CD4-positive, alpha-beta memory T cell (primary cell): ENCODE results near the gene DNAAF8. TPM values are rescaled to one million over a fixed set of nuclear protein-coding genes. Genes with fewer than 3 reads are reported as not detected.

Experiments
- CTCF ChIA-PET: fragments of 350-600 bp; sonication (Branson Sonifier 250); formaldehyde crosslinking; loops from one replicate; lab custom pipeline; 2021; ENCODE audit warnings: inconsistent platforms; ENCODE audit not compliant: partially characterized antibody; lab: Charles Lee
- POLR2A ChIA-PET: fragments of 350-600 bp; sonication (Branson Sonifier 250); formaldehyde crosslinking; loops from one replicate; lab custom pipeline; 2021; ENCODE audit not compliant: partially characterized antibody; lab: Charles Lee
- DNase-seq, 5 donors: peaks; one replicate each; pipeline versions ENCODE4 v3.0.0 to v3.0.0-alpha.2; 2020 to 2022; ENCODE audit warnings: mixed read lengths in 1 of 5
- H3K27ac ChIP-seq: one replicate; pipeline ENCODE4 v1.7.0; 2013; ENCODE audit warnings: low read depth, low read length
- H3K27me3 ChIP-seq: 2 replicates; pipeline ENCODE4 v1.7.0; 2013; ENCODE audit warnings: mild to moderate bottlenecking, low read length, moderate library complexity; ENCODE audit not compliant: insufficient read depth
- H3K36me3 ChIP-seq: 2 replicates; pipeline ENCODE4 v1.7.0; 2013; ENCODE audit warnings: mild to moderate bottlenecking, low read length, moderate library complexity; ENCODE audit not compliant: insufficient read depth
- H3K4me1 ChIP-seq: 2 replicates; pipeline ENCODE4 v1.7.0; 2013; ENCODE audit warnings: mild to moderate bottlenecking, low read length, moderate library complexity; ENCODE audit not compliant: insufficient read depth
- H3K4me3 ChIP-seq, 2 donors: one replicate each; pipeline ENCODE4 v1.7.0; 2013; ENCODE audit warnings: low read length in 2 of 2, mild to moderate bottlenecking in 1 of 2
- H3K9me3 ChIP-seq, 2 donors: one replicate each; pipeline ENCODE4 v1.7.0; 2013; ENCODE audit warnings: low read length in 2 of 2, control low read depth in 1 of 2; ENCODE audit not compliant: control insufficient read depth in 1 of 2
- H3K27ac Mint-ChIP-seq, 7 donors: one replicate each; pipeline ENCODE4 v1.8.0; 2020 to 2021; ENCODE audit warnings: mixed read lengths in 7 of 7, mild to moderate bottlenecking in 6 of 7, inconsistent platforms in 3 of 7, moderate library complexity in 3 of 7
- H3K27me3 Mint-ChIP-seq, 2 donors: one replicate each; pipeline ENCODE4 v1.8.0; 2020 to 2021; ENCODE audit warnings: mixed read lengths in 2 of 2
- H3K36me3 Mint-ChIP-seq, 2 donors: one replicate each; pipeline ENCODE4 v1.8.0; 2020 to 2021; ENCODE audit warnings: mixed read lengths in 2 of 2, inconsistent platforms in 1 of 2, mild to moderate bottlenecking in 1 of 2
- H3K4me1 Mint-ChIP-seq, 4 donors: one replicate each; pipeline ENCODE4 v1.8.0; 2020 to 2021; ENCODE audit warnings: mixed read lengths in 4 of 4, mild to moderate bottlenecking in 1 of 4
- H3K4me3 Mint-ChIP-seq, 8 donors: one replicate each; pipeline ENCODE4 v1.8.0; 2020 to 2021; ENCODE audit warnings: mixed read lengths in 8 of 8, mild to moderate bottlenecking in 7 of 8, moderate library complexity in 6 of 8, inconsistent platforms in 3 of 8
- H3K9me3 Mint-ChIP-seq, 8 donors: one replicate each; pipeline ENCODE4 v1.8.0; 2020 to 2021; ENCODE audit warnings: mixed read lengths in 8 of 8, mild to moderate bottlenecking in 5 of 8, inconsistent platforms in 3 of 8, moderate library complexity in 1 of 8
- intact Hi-C: fragments of 100-400 bp; cut with micrococcal nuclease; formaldehyde crosslinking; loops from one replicate; pipeline ENCODE4 v1.15.1; 2023
- polyA plus RNA-seq, 2 donors: library from polyadenylated mRNA; unstranded; fragments of 300-500 nt; fragmentation: Illumina TruSeq; gene quantifications; one replicate each; pipeline ENCODE4 v1.2.3, GENCODE V29; 2021
- total RNA-seq, 2 experiments: library from RNA; stranded (reverse); gene quantifications; one replicate each; pipeline ENCODE4 v1.2.3, GENCODE V29; 2021

DNAAF8 gene
- total and polyA plus RNA-seq, 4 experiments from 2014 or later: 0.11 to 0.64 (median 0.12) TPM; not detected in 1

DNA sequence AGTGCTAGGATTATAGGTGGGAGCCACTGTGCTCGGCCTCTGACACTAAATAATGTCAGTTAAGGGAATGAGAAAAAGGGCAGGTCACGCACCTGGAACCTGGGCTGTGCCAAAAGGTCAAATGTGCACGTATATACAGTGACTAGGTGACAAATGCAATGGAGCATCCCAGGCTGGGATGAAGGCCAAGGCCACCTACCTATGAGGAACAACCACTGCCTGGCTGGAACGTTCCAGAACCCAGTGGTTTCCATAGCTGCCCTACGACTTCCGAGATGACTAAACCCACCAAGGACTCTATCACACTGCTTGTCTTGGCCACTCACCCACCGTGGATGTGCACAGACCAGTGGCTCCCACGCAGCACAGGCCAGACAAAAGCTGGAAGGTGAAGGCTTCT is 16.6 kb downstream of the DNAAF8 start:
- Mint-ChIP-seq H3K27ac (no peak overlapping the region), H3K36me3 (peaks cover 24 to 27% of the 10 kb centered on the region in 2 donors), H3K9me3 (peaks cover 0 to 2% (median 0%) of the 10 kb centered on the region in 8 donors), H3K4me3 (no peak overlapping the region), H3K27me3 (no peaks in the 10 kb centered on the region), H3K4me1 (peaks cover 1 to 22% (median 8%) of the 10 kb centered on the region in 4 donors)
- ChIA-PET POLR2A (interaction anchor here (0.6 to 1.2 kb wide), 2 partner anchors 8 to 18 kb away, joined by 3 to 4 read pairs; no protein-coding TSS in a partner anchor), CTCF (no interaction called here)
- no peak overlapping the region for H3K4me3 ChIP-seq
- DNase-seq: no peak
- no peak overlapping the region for H3K27ac ChIP-seq
- H3K27me3 ChIP-seq: no peaks in the 10 kb centered on the region
- peaks cover 30% of the 10 kb centered on the region for H3K36me3 ChIP-seq
- no peaks in the 10 kb centered on the region for H3K4me1 ChIP-seq
- intact Hi-C loops: no loop called here
- H3K9me3 ChIP-seq: no peaks in the 10 kb centered on the region

DNA sequence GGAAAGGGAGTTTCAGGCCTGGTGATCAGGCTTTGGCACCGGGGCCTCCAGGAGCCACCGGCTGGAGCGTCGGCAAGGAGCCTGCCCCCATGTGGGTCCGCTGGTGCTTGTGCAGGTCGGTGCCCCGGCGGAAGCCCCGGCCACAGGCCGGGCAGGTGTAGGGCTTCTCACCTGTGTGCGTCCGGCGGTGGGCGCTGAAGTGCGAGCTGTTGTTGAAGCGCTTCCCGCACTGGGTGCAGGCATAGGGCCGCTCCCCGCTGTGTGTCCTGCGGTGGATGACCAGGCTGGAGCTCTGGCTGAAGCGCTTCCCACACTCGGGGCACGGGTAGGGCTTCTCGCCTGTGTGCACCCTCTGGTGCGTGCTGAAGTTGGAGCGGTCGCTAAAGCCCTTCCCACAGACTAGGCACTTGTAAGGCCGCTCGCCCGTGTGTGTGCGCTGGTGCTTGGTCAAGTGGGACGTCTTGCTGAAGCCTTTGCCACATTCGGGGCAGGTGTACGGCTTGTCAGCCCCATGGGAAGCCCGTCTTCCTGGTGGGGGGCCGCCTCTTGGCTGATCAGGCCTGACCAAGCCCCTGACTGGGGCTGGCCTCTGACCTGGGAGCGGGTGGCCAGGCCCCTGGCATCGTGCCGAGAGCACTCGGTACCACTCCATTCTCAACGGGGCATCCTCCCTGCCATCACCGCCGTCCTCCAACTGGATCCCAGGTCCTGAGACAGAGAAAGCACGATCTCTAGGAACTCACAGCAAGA is 18.2 kb downstream of the DNAAF8 start:
- Histone ChIP-seq H3K4me3 (no peak overlapping the region), H3K27ac (no peak overlapping the region), H3K36me3 (peaks cover 30% of the 10 kb centered on the region), H3K9me3 (no peaks in the 10 kb centered on the region), H3K4me1 (no peaks in the 10 kb centered on the region), H3K27me3 (no peaks in the 10 kb centered on the region)
- intact Hi-C loops: no loop called here
- Mint-ChIP-seq H3K9me3 (peaks cover 0 to 2% (median 0%) of the 10 kb centered on the region in 8 donors), H3K36me3 (peaks cover 30 to 34% of the 10 kb centered on the region in 2 donors), H3K4me1 (peaks cover 1 to 21% (median 6%) of the 10 kb centered on the region in 4 donors), H3K27me3 (no peaks in the 10 kb centered on the region), H3K27ac (no peak overlapping the region), H3K4me3 (no peak overlapping the region)
- CTCF ChIA-PET: no interaction called here
- DNase-seq: no peak
- POLR2A ChIA-PET: interaction anchor here (0.5 to 1.2 kb wide), 2 partner anchors 16 kb away, joined by 3 read pairs; no protein-coding TSS in a partner anchor

DNA sequence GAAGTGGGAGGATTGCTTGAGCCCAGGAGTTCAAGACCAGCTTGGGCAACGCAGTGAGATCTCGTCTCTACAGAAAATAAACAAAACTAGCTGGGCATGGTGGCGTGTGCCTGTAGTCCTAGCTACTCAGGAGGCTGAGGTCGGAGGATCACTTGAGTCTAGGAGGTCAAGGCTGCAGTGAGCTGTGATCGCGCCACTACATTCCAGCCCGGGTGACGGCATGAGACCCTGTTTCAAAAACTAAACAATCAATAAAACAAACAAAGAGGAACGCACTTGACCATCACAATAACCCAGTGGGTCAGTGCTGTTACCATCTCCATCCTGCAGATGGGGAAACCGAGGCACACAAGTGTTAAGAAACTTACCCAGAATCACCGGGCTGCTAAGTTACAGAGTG is 18.9 kb downstream of the DNAAF8 start:
- ChIA-PET CTCF (no interaction called here), POLR2A (interaction anchor here (0.5 to 1.0 kb wide), 2 partner anchors 15 kb away, joined by 3 read pairs; no protein-coding TSS in a partner anchor)
- intact Hi-C loops: no loop called here
- H3K27me3 Mint-ChIP-seq: no peaks in the 10 kb centered on the region
- no peak overlapping the region for H3K4me3 Mint-ChIP-seq
- no peak overlapping the region for H3K27ac Mint-ChIP-seq
- Histone ChIP-seq H3K27ac (no peak overlapping the region), H3K9me3 (no peaks in the 10 kb centered on the region), H3K4me1 (no peaks in the 10 kb centered on the region), H3K36me3 (peaks cover 33% of the 10 kb centered on the region), H3K4me3 (no peak overlapping the region), H3K27me3 (no peaks in the 10 kb centered on the region)
- H3K4me1 Mint-ChIP-seq: peaks cover 0 to 14% (median 0%) of the 10 kb centered on the region in 4 donors
- peaks cover 30 to 36% of the 10 kb centered on the region in 2 donors for H3K36me3 Mint-ChIP-seq
- H3K9me3 Mint-ChIP-seq: peaks cover 0 to 2% (median 0%) of the 10 kb centered on the region in 8 donors
- DNase-seq: no peak

DNA sequence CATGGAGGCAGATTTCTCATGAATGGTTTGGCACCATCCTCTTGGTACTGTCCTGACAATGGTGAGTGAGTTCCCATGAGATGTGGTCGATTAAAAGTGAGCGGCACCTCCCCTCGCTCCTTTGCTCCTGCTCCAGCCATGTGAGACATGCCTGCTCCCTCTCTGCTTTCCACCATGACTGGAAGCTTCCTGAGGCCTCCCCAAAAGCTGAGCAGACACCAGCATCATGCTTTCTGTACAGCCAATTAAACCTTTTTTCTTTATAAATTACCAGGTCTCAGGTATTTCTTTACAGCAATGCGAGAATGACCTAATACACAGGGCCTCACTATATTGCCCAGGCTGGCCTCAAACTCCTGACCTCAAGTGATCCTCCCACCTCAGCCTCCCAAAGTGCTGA is 20.5 kb downstream of the DNAAF8 start:
- ChIA-PET POLR2A (no interaction called here), CTCF (no interaction called here)
- Histone ChIP-seq H3K27ac (no peak overlapping the region), H3K36me3 (peaks cover 48% of the 10 kb centered on the region), H3K4me1 (no peaks in the 10 kb centered on the region), H3K9me3 (no peaks in the 10 kb centered on the region), H3K27me3 (no peaks in the 10 kb centered on the region), H3K4me3 (no peak overlapping the region)
- H3K36me3 Mint-ChIP-seq: peaks cover 39 to 49% of the 10 kb centered on the region in 2 donors
- H3K4me3 Mint-ChIP-seq: no peak overlapping the region
- DNase-seq: no peak
- H3K27me3 Mint-ChIP-seq: no peaks in the 10 kb centered on the region
- no peak overlapping the region for H3K27ac Mint-ChIP-seq
- H3K9me3 Mint-ChIP-seq: peaks cover 0 to 2% (median 0%) of the 10 kb centered on the region in 8 donors
- peaks cover 0 to 5% (median under 1%) of the 10 kb centered on the region in 4 donors for H3K4me1 Mint-ChIP-seq
- intact Hi-C loops: no loop called here

DNA sequence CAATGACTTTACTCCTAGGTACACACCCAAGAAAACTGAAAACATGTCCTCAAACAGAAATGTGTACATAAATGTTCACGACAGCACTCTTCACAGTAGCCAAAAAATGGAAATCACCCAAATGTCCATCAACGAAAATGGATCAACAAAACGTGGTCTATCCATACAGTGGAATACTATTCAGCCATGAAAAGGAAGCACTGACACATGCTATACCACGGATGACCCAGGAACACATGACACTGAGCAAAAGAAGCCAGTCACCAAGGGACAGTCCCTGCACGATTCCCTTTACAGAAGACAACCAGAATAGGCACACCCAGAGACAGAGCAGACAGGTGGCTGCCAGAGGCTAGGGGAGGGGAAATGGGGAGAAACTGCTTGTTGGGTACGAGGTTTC is 21.4 kb downstream of the DNAAF8 start:
- CTCF ChIA-PET: no interaction called here
- intact Hi-C loops: no loop called here
- peaks cover 42 to 56% of the 10 kb centered on the region in 2 donors for H3K36me3 Mint-ChIP-seq

DNA sequence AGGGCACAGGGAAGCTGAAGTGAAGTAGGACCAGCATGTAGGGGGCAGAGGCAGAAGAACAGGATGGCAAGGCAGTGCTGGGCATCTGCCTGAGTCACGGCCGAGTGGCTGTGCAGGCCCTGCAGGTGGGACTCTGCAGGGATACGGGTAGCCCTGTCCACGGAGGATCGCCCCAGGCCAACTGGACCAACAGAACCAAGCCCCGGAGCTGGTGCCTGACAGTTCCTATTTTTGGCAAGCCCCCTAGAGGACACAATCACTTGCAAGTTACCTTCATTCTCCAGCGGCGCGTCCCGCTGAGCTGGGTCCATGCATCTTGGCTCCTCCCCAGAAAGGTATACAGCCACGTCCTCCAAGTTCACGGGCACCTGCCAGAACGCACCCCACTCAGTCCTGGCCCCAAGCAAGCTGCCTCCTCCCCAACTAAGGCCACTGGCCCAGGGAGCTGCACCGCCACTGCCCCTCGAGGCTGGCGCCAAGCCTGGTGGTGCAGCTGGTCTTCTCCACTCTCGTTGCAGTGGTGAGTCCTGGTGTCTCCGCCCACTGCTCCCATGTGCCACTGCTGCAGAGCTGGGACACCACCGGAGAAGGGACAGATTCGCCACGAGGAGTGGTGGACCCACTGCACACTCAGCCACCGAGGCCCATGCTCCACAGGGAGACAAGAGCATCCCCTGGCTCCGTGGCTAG is 26.0 kb downstream of the DNAAF8 start:
- Histone ChIP-seq H3K4me3 (no peak overlapping the region), H3K36me3 (peaks cover 38% of the 10 kb centered on the region), H3K9me3 (no peaks in the 10 kb centered on the region), H3K27me3 (no peaks in the 10 kb centered on the region), H3K4me1 (peaks cover 4% of the 10 kb centered on the region), H3K27ac (no peak overlapping the region)
- Mint-ChIP-seq H3K9me3 (peaks cover 0 to 2% (median 0%) of the 10 kb centered on the region in 8 donors), H3K27me3 (no peaks in the 10 kb centered on the region), H3K4me3 (no peak overlapping the region), H3K27ac (peak overlapping the region in 1 of 7 donors; percentile 75), H3K4me1 (peaks cover 1 to 18% (median 4%) of the 10 kb centered on the region in 4 donors), H3K36me3 (peaks cover 23 to 60% of the 10 kb centered on the region in 2 donors)
- intact Hi-C loops: no loop called here
- ChIA-PET POLR2A (no interaction called here), CTCF (no interaction called here)
- no peak for DNase-seq

More for the DNA sequence above, 21.4 kb downstream of the DNAAF8 start:
- POLR2A ChIA-PET: no interaction called here
- DNase-seq: no peak
- Mint-ChIP-seq H3K27me3 (no peaks in the 10 kb centered on the region), H3K27ac (no peak overlapping the region), H3K4me3 (no peak overlapping the region), H3K4me1 (peaks cover 0 to 5% (median under 1%) of the 10 kb centered on the region in 4 donors), H3K9me3 (peaks cover 0 to 2% (median 0%) of the 10 kb centered on the region in 8 donors)
- Histone ChIP-seq H3K27me3 (no peaks in the 10 kb centered on the region), H3K4me3 (no peak overlapping the region), H3K9me3 (no peaks in the 10 kb centered on the region), H3K4me1 (no peaks in the 10 kb centered on the region), H3K36me3 (peaks cover 53% of the 10 kb centered on the region), H3K27ac (no peak overlapping the region)

DNA sequence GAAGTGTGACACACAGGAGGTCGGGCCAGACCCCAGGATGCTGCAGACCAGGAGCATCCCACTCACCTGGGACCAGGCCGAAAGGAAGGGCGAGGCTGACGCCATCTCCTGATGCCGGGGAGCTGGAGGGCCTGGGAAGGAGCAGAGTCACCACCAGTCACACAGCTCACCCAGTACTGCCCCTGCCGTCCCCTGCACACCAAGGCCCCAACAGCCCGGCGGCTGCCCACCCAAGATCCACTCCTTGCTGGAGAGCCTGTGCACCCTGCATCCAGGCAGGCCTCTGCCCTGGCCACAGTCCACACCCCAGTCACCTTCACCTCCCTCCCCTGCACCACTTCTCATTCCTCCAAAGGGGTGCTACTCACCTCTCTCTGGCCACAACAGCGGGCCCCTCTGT is 27.9 kb downstream of the DNAAF8 start:
- H3K9me3 Mint-ChIP-seq: no peaks in the 10 kb centered on the region
- peaks cover 10 to 27% (median 15%) of the 10 kb centered on the region in 4 donors for H3K4me1 Mint-ChIP-seq
- peaks cover 12 to 56% of the 10 kb centered on the region in 2 donors for H3K36me3 Mint-ChIP-seq
- H3K27ac ChIP-seq: no peak overlapping the region
- H3K9me3 ChIP-seq: no peaks in the 10 kb centered on the region
- no peak overlapping the region for H3K4me3 ChIP-seq
- CTCF ChIA-PET: no interaction called here
- POLR2A ChIA-PET: interaction anchor here (1.2 kb wide), 1 partner anchor 41 kb away, joined by 4 read pairs; the partner anchor contains the start of gene ROGDI
- peak overlapping the region in 2 of 7 donors; percentile 35 to 62 for H3K27ac Mint-ChIP-seq
- intact Hi-C loops: no loop called here
- peaks cover 38% of the 10 kb centered on the region for H3K36me3 ChIP-seq
- no peaks in the 10 kb centered on the region for H3K27me3 Mint-ChIP-seq
- no peak overlapping the region for H3K4me3 Mint-ChIP-seq
- DNase-seq: no peak
- no peaks in the 10 kb centered on the region for H3K27me3 ChIP-seq
- peaks cover 16% of the 10 kb centered on the region for H3K4me1 ChIP-seq
